PC-3 (cell line): ENCODE measurements around the gene AFF2.

ENCODE experiments used
- CTCF ChIP-seq: fragments of 300-600 bp; sonication (generic); conservative IDR thresholded peaks from 2 replicates; pipeline ENCODE4 v1.5.1; 2017; ENCODE audit warnings: antibody characterized with exemption, low read depth, mild to moderate bottlenecking, low read length
- EZH2 ChIP-seq: fragments of 300-600 bp; sonication (generic); IDR thresholded peaks from one replicate; pipeline ENCODE4 v1.6.1; 2017; ENCODE audit warnings: antibody characterized with exemption, mild to moderate bottlenecking, low read length; ENCODE audit not compliant: unreplicated experiment
- EZH2phosphoT487 ChIP-seq: fragments of 300-600 bp; sonication (generic); IDR thresholded peaks from 2 replicates; pipeline ENCODE4 v1.6.1; 2018; ENCODE audit warnings: mild to moderate bottlenecking, antibody characterized with exemption, low read length, borderline replicate concordance

GRCh38 chrX:148538582-148538981 is 38.2 kb downstream of the AFF2 start:
- no peak for TF ChIP-seq CTCF
- TF ChIP-seq EZH2: no peak
- no peak for TF ChIP-seq EZH2phosphoT487
